Stimulated activated CD8-positive, alpha-beta memory T cell treated with anti-CD3 and anti-CD28 coated beads, Interleukin-4, amount 100 ng/mL, for 4 hours (primary cell): ENCODE measurements around the gene IRX4.

Experiments used
- DNase-seq, 2 donors: peaks; one replicate each; pipeline ENCODE4 v3.0.0-alpha.2; 2020; ENCODE audit warnings: low read depth in 2 of 2, low spot score in 1 of 2

Gene IRX4

DNA sequence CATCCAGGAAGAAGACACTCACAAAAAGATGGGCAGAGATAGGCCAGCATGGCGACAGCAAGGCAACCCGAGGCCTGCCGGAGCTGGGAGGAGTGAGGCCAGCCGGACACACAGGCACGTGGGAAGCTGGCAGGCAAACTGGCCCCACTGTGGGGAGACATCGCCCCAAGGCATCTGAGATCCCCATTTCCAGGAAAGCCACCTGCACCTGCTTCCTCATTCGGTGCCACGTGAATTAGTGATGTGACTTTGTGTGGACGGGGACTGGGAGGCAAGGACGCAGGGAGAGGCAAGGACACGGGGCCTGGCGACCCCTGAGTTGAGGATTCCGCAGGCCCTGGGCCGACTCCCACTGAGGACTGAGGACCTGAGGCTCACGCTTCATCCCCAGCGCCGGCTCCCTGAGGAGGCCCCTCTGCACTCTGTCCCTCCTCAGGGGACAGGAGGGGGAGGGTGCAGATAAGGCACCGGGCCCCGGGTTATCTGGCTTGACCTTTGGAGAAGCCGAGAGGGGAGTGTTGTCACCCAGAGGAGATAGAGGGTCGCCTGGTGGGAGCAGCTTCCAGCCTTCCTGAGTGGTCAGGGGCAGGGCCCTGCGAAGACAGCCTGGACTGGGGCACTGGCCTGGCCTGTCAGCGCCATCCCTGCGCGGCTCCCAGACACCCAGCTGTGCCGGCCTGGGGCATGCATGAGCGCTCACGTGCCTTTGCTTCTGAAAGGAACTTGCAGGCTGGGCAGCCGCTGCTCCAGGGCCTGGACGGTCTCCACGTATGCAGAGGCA, 41.8 kb downstream of the IRX4 start:
- DNase-seq, result no peak

GRCh38 chr5:1840071-1840547, 42.6 kb downstream of the IRX4 start:
- no peak for DNase-seq

- DNase-seq, result no peak
These were observed 44.7 kb downstream of the IRX4 start for GRCh38 chr5:1838013-1838412.

- DNase-seq, result no peak
These were observed 45.5 kb downstream of the IRX4 start for GRCh38 chr5:1836891-1837880.

DNA sequence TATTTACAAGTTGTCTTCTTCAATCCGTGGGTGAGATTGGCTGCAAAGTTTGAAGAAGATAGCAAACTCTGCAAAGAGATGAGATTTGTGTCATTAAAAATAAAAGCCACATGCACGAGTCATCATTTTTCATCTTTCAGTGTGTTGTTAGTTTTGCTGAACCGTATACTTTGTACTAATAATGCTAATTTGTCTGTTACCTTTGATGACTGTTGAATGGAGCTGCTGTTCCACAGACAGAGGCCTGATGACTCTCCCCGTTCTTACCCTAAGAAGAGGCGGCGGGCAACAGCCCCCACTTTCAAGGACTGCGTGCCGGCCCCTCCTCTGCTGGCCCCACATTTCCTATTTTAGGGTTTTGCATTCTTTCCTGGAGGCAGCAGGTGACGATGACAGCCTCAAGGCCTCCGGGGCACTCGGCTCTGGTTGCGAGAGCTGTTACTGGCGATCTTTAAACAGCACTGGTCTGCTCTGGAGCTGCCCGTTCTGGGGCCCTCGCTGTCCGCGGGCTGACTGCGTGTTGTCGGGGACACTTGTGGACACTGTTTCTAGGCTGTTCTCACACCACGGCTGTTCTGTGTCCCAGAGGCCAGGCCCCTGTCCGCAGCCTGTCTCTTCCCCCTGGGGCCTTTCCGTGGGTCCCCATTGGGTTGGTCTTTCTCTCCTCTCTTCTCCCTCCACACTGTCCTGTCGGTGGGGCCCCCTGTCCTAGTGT, 46.4 kb downstream of the IRX4 start:
- DNase-seq, result no peak

- DNase-seq, result no peak
These were observed 47.3 kb downstream of the IRX4 start for GRCh38 chr5:1835431-1835830.

- DNase-seq, result no peak
These were observed 47.9 kb downstream of the IRX4 start for GRCh38 chr5:1834721-1835429.

- no peak for DNase-seq
These were observed 48.6 kb downstream of the IRX4 start for GRCh38 chr5:1834022-1834551.

DNA sequence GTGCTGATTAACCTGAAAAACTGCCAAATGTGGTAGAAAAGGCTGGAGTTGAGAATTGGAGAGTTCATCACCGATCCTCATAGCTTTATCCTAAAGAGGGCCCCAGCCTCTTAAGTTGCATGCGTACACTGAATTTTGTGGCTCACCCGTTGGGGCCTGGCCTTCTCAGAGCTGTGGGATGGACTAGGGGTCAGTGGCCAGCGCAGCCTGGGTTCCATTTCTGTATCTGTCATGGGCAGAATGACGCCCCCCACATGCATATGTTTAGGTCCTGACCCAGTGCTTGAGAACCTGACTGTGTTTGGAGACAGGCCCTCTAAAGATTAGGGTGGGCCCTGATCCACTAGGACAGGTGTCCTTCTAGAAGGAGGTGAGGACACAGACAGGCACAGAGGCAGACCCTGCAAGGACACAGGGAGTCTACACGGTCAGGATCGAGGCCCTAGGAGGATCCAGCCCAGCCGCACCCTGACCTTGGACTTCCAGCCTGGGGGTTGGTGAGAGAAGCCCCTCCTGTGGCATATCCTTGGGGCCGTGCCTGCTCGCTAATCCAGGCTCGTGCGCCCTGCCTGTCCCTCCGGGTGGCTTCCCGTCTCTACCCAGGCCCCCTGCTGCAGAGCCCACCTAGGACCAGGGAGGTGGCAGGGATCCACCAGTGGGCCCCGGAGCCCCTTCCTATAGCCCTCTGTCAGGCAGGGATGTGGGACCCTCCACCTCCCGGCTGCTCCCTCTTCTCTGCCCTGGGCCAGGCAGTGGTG, 49.3 kb downstream of the IRX4 start:
- no peak for DNase-seq

DNA sequence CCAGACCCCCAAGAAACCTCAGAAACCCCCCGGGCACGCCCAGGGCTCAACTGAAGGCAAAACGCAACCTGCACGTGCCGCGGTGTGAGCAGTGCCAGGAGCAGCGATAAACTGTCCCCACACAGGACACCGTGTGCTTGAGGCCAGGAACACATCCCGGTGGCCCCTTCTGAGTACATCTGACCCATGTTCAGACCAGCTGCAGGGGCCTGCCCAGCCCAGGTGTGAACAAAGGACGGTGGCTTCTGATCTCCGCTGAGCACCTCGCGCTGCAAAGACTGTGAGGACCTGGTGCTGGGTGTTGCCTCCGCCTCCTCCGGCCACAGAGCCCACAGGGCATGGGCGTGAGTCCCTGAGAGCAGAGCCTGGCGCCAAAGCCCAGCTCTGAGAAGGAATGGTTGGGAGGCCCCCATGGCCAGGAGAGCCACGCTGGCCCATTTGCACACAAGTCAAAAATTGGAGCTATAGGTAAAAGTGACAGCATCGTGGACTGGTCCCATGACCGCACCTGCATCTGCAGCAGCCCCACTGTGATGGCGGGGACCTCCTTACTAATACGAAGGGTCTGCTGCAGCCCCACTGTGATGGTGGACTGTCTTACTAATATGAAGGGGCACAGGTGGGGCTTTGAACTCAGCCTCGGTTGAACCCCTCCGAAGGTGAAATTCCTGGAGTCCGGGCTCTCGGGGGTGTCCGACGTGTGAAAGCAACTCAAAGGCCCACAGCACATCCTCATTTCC, 50.0 kb downstream of the IRX4 start:
- DNase-seq, result no peak

DNA sequence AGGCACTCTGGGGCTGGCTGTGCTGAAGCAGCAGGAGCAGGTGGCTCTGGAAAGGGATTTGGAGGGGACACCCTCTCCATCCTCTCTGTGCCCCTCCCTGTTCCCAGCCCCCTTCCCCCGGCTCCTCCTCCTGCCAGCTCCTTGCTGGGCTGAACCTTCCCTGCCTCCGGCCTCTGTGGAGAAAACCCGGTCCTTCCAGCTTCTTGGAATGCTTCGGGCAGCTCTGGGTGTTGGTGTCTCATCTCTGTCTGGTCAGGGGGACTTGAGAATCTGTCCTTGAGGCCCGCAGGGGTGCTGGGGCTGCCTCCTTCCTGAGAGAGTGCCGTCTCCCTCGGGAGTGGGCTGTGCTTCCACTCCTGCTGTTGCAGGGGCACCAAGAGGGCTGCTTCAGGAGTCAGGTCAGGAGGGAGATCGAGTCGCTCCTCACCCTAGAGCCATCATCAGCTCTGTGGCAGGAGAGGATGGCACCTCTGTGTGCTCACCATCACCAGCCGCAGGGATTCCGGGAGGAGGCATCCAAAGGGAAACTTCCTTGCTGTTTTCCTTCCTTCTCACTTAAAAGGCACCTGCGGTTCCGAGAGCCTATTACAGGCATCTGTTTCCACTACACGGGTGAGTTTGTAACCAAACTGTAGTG, 50.9 kb downstream of the IRX4 start:
- DNase-seq, result no peak

DNA sequence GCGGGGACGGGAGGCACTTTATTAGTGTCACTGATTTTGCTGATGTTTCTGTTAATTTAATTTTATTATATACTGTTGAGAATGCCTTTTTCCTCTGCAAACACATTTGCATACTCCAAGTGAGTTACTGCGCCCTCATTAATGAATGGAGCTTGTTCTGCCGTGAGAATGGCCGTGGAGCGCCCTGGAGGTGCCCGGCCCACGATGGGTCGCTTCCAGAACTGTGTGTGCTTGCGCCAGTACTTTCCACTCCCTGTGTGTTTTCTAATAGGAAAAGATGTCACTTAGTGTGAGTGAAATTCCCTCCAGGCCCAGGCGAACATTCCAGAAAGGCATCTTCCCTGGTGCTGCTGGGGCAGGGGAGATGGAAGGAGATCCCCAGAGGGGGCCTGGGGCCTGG, 51.5 kb downstream of the IRX4 start:
- no peak for DNase-seq

GRCh38 chr5:1830571-1831228, 52.0 kb downstream of the IRX4 start:
- no peak for DNase-seq

DNA sequence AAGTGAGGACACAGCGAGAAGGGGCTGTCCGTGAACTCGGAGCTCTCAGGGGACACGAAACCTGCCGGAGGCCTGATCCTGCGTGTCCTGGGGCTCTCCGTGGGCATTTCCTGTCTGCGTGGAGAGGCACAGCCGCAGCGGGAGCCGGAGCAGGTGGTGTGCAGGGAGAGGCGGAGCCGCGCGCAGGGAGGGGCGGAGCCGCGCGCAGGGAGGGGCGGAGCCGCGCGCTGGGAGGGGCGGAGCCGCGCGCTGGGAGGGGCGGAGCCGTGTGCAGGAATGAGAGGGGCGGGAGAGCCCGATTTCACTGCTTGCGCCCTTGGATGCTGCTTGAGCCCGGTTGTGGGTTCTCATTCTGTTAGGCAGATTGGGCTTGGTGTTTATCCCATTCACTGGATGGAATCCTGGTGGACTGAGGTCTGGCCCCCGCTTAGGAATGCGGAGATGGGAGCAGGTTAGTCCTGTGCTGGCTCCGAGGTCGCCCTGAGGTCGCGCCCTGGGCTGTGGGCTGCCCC, 54.8 kb downstream of the IRX4 start:
- DNase-seq, result no peak
